NB4 (cell line): ENCODE data around the gene NSUN5.
"Not testable (repeated sequence)": the region's sequence is repeated elsewhere in the genome, so short reads cannot be mapped to it uniquely, and the experiment has no call there.

Experiments
- CTCF ChIP-seq: IDR thresholded peaks from one replicate; pipeline ENCODE4 v1.5.1; 2012; ENCODE audit warnings: low read depth, low read length
- POLR2A ChIP-seq: IDR thresholded peaks from 2 replicates; pipeline ENCODE4 v1.6.1; 2011; ENCODE audit warnings: mild to moderate bottlenecking; ENCODE audit not compliant: insufficient read length; ENCODE audit errors: extremely low read depth

DNA sequence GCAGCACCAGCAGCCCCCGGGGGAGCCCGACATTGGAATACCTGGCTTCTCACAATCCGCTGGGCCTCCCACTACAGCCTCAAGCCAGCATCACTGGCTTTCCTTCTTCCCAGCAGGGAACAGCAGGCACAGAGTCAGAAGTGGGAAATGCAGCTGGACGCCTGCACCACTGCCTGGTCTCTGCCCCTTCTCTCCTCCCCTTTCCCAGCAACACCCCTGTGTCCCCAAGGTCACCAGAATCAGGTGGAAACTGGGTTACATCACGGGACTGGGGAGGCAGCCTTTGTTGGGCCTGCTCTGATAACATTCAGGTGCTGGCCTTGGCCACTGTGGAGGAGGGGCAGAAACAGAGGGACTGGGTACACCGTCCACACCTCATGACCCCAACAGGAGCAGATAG, 16.8 kb upstream of the NSUN5 start:
- TF ChIP-seq CTCF, POLR2A: not testable (repeated sequence)
